HS-5 (cell line): ENCODE results near the gene KRTAP12-1.

Experiments used
- DNase-seq: peaks from one replicate; pipeline ENCODE4 v3.0.0-alpha.2; 2012; ENCODE audit warnings: low read depth

KRTAP12-1 gene, protein sequence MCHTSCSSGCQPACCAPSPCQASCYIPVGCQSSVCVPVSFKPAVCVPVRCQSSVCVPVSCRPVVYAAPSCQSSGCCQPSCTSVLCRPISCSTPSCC

DNA sequence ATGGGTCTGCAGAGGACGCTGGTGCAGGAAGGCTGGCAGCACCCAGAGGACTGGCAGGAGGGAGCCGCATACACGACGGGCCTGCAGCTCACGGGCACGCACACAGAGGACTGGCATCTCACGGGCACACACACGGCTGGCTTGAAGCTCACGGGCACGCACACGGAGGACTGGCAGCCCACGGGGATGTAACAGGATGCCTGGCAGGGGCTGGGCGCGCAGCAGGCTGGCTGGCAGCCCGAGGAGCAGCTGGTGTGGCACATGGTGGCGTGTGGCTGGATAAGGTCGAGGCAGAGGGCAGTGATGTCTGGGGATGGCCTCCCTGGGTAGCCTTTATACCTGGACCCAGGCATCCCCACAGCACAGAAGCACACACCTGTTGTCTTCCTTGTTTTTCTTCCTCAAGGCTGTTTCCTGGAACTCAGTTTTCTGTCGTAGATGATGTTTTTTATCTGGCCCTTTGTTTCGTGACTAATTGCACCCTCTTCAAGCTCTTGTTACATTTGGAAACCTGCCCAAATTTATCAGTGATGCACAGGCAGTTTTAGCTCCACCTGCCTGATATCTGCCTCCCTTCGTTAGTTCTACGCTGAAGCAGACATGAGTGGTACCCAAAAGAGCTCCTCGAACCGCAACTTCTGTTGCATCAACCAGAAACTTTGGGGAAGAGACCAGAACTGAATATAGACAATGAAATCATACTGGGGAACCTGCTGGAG, at the start of gene KRTAP12-1:
Gene KRTAP12-1, minus strand, starts transcription at position 303 of the 719 bp plus-strand sequence. Its CDS starts 40 bp downstream, at position 263.
- no peak for DNase-seq

DNA sequence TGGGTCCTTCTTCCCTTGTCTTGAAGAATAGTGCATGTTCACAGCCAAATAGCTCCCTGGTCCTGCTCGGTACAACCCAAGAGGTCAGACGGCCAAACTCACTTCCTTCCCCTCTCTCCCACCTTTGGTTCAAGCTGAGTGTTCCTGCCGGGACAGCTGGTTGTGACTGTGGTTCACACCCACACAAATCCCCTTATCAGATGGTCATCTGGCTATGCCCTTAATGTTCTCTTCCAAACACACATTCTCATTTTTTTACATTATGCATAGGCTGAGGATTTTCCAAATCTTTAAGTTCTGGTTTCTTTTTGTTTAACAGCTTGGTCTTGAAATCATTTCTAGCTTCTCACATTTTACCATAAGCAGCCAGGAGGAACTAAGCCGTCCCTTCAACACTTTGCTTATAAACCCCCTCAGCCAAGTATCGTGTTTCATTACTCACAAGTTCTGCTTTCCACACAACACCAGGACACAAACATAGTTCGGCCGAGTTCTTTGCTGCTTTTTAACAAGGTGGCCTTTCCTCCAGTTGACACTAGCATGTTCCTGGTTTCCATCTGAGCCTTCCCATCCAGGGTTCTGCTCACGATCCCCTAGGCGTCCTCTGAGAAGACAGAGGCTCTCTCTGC, 49.1 kb upstream of the KRTAP12-1 start:
- DNase-seq: no peak

DNA sequence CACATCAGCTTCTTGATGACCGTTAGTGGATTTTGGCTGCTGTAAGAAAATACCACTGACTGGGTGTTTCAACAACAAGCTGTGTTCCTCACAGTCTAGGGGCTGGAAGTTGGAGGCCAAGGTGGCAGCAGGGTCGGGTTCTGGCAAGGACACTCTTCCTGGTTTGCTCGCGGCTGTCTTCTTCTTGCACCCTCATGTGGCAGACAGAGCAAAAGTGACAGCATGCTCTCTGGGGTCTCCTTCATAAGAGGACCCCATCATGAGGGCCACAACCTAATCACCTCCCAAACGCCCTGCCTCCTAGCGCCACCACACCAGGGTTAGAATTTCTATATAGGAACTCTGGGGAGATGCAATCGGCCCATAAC, 48.0 kb upstream of the KRTAP12-1 start:
- DNase-seq: no peak

DNA sequence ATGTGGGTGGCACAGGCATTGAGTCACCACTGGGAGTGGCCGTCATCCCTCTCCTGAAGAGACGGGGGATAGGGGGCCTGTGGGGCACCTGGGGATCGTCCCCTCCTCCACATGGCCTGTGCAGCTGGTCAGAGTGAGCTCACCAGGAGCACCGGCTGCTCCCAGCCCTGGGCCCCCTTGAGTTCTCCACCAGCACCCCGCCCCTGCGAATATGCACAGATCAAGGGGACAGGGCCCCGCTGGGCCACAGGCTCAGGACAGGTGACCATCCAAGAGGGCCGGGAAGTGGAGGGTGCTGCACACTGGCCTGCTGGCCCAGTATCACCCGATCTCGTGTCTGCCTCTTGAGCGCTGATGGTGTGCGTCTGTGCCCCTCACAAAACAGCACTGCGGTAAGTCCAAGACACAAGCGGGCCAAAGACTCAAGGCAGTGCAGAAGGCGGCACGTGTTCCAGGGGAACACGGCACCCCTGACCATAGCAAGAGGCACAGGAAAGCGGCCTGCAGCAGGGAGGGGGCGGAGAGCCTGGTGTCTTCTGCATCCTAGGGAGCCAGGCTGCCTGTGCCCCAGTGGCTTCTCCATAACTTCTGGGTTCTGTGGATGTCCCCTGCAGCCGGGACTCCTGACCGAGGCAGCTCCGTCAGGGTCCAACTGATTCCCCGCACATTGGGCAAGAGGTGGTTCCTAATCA, 47.5 kb upstream of the KRTAP12-1 start:
- DNase-seq: no peak

DNA sequence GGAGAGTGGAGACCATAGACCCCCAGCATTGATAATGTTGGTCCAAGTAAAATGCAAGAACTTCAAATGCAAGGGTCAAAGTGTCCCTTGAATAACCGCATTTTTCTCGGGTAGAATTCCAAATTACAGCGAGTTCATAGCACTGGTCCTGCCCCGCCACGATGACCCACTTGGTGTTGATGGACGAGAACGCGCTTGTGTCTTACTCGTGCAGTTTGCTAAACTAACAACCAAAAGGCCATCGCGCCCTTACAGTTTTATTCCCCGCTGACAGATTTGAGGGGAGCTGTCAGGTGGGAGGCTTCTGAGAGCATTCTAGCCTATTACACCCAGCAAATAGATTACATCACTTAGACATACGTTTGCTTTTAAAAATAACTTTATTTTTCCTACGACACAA, 46.8 kb upstream of the KRTAP12-1 start:
- DNase-seq: no peak

DNA sequence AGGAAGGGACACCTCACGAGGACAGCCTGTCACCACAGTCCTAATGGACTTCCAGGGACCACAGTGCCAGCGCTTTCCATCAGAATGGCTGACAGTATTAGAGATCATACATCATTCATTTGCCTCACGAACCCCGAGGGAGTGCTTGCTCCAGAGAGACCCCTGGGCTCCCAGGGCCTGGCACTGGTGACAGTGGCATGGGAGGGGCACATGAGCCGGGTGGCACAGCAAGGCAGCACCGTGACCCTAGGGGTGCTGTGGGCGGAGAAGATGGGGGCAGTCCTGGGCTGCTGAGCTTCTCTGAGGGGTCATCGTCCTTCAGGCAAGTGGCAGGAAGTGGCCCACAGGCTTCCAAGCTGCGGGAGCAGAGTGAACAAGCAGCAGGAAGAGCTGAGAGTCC, 45.8 kb upstream of the KRTAP12-1 start:
- DNase-seq: no peak

DNA sequence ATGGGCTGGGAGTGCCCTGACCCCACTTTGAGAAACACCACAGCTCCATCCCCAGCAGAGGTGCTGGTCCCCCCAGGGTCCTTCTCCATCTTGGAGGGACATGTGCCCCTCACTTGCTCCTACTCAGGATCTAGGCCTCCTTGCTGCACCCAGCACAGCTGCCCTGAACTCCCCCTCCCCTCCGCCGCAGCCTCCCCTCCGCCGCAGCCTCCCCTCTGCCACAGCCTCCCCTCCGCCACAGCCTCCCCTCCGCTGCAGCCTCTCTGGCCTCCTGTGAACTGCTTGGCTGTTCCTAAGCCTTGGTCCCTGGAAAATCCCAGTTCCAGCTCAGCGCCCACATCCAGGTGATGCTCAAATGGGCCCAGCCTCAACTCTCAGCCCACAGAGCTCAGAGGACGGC, 45.4 kb upstream of the KRTAP12-1 start:
- DNase-seq: no peak

DNA sequence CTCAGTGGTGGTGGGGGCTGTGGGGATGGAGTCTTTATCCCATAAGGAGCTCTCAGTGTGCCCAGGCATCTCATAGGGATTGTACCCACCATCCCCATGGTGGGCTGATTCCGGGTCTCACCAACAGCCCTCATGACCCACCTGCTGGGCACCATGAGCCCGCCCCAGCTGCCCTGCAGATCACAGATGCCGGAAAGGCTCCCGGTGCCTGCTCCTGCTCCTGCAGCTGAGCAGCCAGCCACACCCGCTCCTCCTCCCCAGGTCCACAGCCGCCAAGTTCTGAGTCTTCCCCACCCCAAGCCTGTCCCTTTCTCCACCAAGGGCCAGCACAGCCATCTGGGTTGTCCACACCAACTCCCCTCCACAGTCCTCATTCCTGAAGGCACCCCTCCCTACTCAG, 44.9 kb upstream of the KRTAP12-1 start:
- no peak for DNase-seq

DNA sequence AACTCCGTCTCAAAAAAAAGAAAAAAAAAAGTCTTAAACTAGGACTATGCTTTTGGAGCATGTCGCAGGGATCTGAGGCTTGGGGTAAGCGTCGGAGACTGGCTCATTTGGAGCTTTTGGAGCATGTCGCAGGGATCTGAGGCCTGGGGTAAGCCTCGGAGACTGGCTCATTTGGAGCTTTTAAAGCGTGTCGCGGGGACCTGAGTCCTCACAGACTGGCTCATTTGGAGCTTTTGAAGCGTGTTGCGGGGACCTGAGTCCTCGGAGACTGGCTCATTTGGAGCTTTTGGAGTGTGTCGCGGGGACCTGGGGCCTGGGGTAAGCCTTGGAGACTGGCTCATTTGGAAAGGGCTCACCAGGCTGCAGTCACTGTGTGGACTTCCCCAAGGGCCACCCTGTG, 43.0 kb upstream of the KRTAP12-1 start:
- no peak for DNase-seq

DNA sequence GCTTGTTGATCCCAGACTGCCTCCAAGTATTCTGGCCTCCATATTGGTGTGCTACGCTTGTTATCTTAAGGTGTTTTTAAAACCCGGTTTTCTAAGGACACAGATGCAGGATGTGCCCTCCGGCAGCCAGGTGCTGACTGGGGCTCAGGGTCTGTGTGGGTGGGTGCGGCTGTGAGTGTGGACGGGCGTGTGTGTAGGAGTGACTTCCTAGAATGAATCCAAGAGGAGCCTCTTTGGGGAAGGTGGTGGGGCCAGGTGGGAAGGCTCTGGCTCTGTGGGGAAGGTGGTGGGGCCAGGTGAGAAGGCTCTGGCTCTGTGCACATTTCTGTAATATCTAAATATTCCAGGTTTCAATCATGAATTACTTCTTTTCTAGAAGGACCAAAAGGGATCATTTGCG, 42.2 kb upstream of the KRTAP12-1 start:
- DNase-seq: no peak

DNA sequence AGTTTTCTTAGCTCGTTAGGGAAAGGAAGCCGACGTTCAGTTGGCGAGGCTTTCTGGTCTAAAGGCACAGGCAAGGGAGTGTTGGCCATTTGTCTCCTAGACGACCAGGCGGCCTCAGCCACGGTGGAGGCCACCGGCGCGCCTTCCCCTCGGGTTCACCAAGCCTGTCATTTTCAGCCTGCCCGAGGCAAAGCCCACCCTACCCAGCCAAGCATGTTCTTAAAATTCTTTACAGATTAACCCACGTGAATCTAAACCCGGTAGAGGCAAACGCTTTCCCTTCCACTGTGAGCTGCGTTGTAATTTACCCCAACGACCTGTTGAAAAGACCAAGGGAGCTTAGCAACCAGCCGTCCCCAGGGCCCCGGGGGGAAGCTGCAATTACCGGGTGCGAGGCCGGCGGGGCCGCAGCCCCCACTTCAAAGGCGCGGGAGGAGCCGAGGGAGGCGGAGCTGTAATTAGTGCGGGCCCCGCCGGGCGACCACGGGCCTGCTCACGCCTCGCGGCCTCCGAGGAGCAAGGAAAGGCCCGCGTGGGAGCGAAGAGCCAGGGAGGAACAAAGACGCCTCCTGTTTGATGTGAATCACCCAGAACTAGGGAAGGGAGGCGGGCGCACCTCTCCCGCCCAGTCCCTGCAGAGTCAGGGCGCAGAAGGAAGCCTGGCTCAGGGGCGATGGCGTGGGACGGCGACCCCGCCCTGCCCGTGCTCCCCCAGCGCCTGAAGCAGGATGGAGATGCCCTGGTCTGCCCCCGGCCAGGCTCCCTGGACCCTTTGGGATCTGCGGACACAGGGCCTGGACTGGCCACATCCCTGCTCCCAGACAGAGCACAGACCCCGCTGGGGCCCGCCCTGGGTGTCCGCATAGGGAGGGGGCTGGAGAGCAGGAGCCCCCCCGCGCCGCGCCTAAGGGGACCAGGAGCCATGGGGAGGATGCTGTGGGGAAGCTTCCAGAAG, 41.5 kb upstream of the KRTAP12-1 start:
- no peak for DNase-seq

DNA sequence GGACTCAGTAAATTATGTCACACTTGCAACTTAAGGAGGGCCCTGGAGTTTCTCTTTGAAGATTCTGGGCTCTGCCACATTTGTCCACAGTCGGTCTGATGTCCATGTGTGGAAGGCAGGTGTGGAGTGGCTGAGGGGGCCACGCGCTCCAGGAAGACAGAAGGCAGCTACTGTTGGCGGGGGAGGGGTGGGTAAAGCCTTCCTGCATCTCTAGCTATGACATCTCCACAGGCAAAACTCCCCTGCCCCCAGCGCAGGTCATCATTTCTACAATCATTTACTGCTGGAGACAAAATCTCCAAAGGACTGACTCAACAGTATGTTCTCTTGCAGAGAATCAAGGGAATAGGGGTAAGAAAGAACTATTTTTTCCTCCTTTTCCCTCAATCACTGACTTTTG, 40.8 kb upstream of the KRTAP12-1 start:
- no peak for DNase-seq

DNA sequence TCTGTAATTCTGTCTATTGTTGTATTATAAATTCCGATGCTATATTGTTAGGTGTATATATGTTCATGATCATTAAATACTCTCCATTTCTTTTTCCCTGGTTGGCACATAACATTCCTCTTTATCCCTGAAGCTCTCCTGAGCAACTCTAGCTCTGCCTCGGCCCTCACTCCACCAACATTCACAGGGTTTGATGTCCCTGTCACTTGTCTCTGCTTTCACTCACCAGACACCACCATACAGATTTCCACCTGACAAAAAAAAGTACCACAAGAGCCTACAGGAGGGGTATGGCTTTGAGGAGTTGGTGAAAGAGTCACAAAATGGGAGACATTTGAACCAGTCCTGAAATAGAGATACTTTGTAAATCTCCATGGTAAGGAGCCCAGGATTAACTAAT, 38.2 kb upstream of the KRTAP12-1 start:
- DNase-seq: no peak

DNA sequence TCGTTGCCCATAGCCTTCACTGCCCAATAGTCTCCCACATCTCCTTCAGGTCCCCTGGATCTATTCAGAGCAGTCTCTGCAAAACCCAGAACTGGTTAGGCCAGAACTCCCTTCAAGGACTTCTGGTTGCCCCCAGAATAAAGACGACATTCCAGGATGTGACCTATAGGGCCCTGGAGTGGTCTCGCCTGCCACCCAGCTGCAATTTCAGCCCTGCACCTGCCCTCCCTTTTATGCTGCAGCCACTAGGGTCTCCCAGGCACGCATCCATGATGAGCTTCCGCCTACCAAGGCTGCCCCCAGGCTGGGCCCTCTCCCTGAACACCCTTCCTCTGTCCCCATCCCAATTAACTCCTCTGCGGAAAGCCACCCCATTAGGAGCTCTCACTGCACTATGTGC, 36.6 kb upstream of the KRTAP12-1 start:
- no peak for DNase-seq

DNA sequence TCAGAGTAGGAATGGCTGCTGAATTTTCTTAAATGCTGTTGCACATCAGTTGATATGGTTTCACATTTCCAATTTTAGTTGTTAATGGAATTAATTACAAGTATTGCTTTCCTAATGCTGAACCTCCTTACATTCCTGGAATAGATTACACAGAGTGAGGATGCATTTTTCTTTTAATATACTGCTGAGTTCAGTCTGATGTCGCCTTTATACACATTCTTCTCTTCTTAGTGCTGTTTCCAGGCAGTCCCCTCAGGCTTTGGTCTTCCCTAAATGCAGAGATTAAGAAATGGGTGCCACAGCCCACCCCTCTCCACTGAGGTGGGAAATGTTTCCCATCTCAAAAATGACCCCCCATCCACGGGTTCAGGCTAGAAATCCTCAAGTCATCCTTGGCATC, 36.1 kb upstream of the KRTAP12-1 start:
- no peak for DNase-seq

DNA sequence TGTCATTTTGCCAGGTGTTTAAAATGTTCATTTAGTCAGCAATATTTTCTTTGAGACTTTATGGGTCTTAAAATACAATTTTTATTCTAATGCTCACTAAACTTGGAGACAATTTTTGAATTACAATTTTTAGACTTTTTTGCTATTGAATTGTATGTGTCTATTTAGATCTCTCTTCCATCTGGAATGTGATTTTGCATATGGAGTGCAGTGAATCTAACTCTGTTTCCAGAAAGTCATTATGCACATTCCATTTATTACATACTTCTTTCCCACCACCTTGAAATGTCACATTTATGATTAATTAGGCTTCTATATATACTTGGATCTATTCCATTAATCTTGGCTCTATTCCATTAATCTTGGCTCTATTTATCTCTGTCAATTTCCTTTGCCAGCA, 35.0 kb upstream of the KRTAP12-1 start:
- DNase-seq: no peak

DNA sequence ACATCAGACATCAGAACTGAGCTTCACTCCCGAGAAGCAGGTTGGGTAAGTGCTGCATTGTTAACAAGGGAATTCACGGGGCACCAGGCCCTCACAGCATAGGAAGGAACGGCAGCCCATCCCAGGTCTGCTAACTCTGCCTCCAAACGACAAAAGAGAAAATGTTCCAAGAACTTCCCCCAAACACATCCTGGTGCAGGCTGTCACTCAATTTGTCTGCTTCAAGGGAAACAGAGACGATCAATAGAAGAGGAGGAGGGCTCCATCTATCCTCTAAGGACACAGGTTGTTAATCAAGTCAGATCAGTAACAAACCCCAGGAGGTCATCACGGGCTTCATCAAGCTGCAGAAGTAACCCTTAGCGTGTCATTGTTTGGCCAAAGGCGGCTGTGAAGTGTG, 32.9 kb upstream of the KRTAP12-1 start:
- no peak for DNase-seq

DNA sequence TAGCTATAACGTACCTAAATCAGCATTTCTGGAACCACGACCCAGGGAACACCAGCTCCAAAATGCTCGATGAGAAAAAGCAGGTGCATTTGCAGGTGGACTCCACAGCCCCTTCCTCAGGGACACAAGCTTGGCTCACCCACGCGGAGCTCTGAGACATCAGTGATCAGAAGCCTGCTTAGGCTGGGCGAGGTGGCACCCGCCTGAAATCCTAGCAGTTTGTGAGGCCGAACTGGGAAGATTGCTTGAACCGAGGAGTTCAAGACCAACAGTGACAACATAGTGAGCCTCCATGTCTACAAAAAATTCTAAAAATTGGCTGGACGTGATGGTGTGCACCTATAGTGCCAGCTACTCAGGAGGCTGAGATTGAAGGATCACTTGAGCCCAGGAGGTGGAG, 31.9 kb upstream of the KRTAP12-1 start:
- no peak for DNase-seq

DNA sequence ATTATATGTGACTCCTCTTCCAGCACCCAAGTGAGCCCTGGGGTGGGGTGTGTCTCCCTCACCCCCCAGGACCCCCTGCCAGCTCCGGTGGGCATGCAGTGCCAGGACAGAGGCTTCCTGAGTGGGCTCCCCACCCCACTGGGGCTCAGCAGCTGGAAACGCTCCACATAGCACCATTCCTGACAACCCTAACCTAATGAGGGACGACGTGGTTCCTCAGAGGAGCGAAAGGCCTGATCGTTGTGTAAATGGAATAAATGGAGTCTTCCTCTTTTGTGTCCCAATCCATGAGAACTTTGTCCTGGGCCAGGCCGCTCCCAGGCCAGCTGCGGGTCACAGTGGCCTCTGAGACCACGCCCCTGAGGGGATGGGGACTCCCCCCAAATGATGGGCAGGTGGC, 31.2 kb upstream of the KRTAP12-1 start:
- DNase-seq: no peak

DNA sequence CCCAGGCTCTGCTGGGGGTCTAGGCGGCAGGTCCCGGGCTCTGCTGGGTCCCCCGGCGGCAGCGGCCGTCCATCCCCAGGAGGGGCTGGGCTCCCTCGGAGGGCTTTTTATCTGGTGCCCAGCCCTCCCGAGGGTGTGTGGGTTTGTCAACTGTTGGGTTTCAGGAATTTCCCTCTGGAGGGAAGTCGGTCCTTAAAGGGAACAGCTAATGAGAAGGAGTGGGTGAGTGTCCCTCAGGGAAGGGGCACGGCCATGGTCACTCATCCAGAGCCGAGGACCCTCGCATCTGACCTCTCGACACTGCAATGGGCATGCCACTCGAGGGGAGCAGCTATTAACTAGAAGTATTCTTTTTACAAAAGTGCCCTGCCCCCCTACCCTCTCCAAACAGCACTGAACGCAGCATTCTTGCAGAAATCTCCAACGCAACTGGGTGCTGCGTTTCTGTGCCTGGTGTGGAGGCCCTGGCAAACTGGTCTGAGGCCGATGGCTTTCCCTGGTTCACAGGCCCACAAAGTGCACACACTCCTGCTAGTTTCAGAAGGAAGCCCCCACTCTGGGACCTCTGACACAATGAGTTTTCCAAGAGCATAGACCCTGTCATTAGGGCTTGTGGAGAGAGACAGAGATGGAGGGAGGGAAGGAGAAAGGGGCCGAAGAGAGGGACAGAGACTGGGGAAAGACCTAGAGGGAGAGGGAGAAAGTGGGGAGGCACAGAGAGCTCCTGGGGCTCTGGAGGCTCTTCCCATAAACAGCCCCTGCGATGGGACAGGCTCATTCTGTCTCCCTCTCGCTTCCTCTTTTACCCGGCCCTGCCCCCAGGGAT, 30.5 kb upstream of the KRTAP12-1 start:
- DNase-seq: no peak
